ENCODE measurements around the gene SP100. TPM values are rescaled to one million over a fixed set of nuclear protein-coding genes. Genes with fewer than 3 reads are reported as not detected.
"Not testable (repeated sequence)": the region's sequence is repeated elsewhere in the genome, so short reads cannot be mapped to it uniquely, and the experiment has no call there.

The SP100 gene
- total RNA-seq, 1 donor from 2014 or later = 92.6 TPM

DNA sequence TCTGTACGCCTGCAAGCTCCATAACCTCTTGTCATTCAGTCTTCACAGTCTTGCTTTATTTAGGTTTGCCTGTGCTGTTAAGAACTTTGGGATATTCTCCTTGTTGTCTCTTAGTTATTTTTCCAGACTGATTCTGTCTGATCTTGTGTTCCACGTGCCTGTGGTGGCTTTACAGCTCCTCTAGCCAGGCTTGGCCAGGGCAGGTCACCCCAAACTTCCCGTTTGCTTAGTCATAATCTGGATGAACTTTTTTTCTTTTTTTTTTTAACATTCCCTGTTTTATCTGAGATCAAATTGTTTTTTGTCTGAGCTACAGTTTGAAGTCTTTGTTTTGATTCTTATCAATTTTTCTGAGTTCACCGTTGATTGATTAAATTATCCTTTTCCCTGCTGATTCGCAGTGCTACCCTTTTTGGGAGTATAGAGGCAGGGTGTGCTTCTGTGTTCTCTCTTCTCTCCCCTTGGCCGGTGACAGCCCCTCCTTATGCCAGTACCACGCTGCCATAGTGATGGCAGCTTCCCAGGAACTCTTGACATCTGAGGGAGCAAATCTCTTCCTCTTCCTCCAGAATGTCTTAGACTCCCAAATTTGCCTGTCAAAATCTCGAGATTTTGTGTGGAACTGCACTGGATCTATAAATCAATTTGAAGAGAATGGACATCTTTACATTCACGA is 2.5 kb downstream of the SP100 start:
- peak; percentile 57 for DNase-seq (ENCODE audit: low read depth)

DNA sequence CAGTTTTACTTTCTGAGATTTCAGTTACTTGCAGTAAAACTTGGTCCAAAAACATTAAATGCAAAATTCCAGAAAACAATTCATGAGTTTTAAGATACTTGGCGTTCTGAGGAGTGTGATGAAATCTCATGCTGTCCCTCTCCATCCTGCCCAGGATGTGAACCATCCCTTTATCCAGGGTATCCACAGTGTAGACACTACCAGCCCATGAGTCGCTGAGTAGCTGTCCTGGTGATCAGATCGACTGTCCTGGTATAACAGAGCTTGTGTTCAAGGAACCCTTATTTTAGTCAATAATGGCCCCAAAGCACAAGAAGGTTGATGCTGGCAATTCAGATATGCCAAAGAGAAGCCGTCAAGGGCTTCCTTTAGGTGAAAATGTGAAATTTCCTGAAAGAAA is 3.2 kb downstream of the SP100 start:
- DNase-seq (ENCODE audit: low read depth) = no peak

DNA sequence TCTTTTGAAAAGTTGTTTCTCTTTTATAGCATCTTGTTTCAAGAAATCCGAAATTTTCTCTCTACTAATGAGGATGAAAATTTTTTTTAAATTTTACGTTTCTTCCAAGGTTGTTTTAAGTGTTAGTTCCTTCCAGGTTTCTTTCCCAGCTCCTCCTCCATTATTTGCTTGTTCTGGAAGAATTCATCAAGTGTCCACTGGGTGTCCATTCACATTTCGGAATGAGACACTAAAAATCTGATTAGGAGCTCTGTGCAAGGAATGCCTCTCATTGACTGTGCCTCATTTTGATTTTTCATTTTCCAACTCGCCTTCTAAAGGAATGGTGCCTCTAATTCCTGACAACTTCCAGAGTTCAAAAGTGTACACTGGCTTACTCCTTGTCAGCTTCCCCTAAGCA is 6.1 kb downstream of the SP100 start:
- DNase-seq (ENCODE audit: low read depth) = no peak

DNA sequence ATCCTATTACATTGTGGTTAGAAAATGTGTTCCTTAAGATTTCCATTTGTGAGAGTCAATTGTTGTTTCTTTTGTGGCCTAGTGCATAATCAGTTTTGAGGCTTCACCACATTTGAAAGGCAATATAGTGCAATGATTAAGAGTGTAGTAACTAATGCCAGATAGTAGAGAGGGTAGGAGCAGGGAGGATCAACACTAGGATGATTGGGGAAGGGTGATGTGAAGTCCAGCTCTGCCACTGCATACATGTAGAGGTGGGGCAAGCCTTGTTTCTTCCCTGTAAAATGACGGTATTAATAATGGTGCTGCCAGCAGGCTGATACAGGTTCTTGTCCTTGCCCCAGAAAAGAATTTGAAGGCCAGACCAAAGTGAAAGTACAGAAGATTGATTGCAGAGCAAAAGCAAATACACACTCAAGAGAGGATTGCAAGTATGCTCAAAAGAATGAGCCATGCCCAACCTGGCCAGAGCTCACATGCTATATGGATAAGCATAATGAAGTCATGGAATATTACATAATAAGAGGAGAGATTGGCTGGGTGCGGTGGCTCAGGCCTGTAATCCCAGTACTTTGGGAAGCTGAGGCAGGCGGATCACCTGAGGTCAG is 8.0 kb downstream of the SP100 start:
- DNase-seq (ENCODE audit: low read depth) = peak; percentile 43

DNA sequence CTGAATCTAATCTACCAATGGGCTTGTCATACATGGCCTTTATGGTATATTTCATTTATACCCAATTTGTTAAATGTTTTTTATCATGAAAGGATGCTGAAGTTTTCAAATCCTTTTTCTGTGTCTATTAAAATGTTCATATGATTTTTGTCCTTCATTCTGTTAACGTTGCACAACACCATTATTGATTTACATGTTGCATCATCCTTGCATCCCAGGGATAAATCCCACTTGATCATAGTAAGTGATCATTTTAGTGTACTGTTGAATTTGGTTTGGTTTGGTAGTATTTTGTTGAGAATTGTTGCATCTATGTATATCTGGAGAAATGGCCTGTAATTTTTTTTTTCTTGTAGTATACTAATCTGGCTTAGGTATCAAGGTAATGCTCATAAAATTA is 9.4 kb downstream of the SP100 start:
- DNase-seq (ENCODE audit: low read depth) = no peak

DNA sequence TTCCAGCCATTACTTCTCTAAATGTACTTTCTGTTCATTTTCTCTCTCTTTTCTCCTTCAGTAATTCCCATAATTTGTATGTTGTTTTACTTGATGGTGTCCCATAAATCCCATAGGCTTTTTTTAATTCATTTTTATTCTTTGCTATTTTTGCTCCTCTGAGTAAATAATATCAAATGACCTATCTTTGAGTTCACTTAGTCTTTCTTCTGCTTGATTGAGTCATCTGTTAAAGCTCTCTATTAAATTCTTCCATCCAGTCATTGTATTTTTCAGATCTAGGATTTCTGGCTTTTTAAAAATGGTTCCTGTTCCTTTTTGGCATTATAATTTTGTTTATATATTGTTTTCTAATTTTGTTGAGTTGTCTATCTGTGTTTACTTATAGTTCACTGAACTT is 13.5 kb downstream of the SP100 start:
- DNase-seq (ENCODE audit: low read depth) = no peak

DNA sequence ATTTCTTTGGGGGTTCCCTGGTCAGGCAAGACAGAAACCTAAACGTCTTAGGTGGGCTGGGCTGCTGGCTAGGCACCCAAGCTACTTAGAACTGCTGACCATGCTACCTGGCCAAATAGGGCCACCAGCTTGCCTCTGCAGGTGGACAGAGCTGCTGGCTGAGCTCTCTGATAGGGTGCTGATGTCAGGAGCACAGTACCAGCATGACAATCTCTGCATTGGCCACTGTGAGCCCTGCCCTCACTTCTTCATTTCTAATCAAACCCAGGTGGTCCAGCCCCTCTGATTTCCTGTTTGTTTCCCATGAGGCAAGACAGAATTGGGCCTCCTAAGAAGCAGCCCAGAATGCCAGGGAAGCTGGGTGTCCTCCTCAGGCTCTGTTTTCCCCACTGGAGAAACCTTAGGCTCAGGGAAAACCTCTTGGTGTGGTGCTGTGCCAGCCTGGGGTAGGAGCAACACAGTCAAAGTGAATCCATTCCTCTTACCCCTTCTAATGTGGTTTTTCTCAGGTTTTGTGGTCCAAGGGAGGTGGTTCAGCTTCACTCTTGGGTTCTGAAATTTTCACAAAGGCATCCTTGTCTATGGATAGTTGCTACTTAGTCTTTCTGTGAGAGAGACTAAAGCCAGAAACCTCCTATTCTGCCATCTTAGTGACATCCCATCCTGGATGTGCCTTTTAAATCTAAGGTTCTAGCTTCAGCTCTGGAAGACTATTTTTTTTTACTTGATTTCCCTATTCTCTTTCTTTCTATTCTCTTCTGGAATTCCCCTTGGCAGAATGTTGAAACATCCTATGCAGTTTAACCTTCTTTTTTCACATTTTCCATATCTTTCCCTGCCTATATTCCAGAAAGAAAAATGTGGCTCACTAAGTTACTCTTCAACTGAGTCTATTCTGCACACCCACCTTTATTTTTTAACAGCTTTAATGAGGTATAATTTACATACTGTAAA is 15.2 kb downstream of the SP100 start:
- no peak for DNase-seq (ENCODE audit: low read depth)

DNA sequence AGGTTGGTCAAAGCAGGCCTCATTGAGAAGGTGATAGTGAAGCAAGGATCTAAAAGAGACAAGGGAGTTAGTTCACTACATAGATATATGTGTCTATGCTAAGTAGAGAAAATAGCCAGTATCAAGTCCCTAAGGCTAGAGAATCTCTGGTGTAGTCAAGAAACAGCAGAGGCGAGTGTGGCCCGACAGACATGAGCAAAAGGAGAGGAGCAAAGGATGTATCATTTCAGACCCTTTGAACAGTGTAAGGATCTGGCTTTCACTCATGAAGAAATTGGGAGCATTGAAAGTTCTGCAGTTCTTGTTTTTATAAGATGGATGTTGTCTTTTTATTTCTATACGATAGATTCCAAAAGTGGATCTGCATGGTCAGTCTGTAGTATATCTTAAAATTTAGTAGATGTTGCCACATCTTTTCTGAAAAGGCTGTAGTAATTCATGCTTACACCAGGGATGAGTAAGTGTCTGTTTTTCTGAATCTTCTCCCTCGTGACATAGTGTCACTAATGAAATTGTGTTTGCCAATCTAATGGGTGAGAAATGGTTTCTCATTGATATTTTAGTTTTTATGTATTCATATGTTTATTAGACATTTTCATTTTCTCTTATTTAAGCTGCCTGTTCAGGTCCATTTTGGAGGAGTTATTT is 18.8 kb downstream of the SP100 start:
- DNase-seq (ENCODE audit: low read depth) = no peak

DNA sequence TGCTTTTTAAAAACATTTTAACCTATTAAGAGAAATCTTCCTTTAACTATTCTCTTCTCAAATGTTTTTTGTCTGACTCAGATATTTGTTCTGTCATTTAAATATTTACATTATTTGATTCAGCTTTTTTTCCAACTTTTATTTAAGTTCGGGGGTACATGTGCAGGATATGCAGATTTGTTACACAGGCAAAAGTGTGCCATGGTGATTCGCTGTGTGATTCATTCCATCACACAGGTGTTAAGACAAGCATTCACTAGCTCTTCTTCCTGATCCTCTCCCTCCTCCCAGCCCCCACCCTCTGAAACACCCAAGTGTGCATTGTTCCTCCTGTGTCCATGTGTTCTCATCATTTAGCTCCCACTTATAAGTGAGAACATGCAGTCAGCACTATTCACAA is 19.4 kb downstream of the SP100 start:
- DNase-seq (ENCODE audit: low read depth) = no peak

DNA sequence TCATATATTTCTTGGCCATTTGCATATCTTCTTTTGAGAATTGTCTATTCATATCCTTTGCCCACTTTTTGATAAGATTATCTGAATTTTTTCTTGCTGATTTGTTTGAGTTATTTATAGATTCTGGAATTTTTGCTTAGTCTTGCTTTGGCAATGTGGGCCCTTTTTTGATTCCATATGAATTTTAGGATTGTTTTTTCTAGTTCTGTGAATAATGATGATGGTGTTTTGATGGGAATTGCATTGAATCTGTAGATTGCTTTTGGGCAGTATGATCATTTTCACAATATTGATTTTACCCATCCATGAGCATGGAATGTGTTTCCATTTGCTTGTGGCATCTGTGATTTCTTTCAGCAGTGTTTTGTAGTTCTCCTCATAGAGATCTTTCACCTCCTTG is 23.1 kb downstream of the SP100 start:
- not testable (repeated sequence) for DNase-seq (ENCODE audit: low read depth)

DNA sequence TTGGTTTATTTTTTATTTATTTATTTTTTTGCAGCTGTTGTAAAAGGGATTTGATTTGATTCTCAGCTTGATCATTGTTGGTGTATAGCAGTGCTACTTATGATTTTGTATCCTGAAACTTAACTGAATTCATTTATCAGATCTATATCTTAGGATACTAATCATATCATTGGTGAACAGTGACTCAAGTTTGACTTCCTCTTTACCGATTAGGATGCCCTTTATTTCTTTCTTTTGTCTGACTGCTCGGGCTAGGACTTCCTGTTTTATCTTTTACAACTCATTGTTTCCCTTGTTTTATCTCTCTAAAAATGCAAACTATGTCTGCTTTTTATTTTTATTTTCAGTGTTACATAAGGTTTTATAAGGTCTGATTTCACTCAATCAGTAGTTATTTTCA is 23.6 kb downstream of the SP100 start:
- DNase-seq (ENCODE audit: low read depth) = no peak

DNA sequence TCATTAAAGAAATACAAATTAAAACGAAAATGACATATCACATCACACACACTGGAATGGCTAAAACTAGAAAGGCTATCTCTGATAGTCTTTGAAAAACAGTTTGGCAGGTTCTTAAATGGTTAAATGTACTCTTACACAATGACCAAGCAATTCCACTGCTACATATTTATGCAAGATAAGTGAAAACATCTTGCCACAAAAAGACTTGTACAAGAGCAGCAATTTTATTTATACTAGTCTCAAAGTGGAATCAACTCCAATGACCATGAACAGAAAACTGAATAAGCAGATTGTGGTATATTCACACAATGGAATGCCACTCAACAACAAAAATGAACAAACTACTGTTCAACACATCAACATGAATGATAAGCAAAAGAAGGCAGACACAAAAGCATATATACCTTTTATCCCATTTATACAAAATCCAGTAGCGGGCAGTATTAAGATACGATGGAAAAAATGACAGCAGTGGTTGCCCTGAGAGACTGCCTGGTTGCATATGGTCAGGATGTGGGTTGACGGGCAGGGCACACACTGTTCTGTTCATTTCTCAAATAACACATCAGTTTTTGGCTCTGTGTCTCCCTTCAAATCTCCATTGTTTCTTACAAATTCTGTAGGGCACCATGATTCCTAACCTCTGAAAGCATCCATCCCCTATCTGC is 25.4 kb downstream of the SP100 start:
- peak; percentile 19 for DNase-seq (ENCODE audit: low read depth)

DNA sequence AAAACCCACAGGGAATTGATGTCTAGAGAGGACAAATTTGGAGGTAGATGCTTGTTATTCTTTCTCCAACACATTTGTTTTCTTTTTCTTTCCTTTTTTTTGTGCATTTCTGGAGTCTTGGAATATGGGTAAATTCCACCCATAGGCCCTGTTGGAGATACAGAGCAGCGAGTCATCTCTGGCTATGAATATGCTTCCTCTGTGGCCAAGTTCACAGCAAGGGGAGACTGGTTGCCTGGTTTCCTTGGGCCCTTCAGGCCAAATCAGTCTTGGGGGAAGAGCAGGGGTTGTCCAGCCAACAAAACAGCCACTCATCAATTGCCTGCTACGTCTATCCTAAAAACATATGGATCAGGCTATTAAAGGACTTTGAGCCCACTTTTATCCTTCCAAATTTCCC is 27.5 kb downstream of the SP100 start:
- peak; percentile 11 for DNase-seq (ENCODE audit: low read depth)

DNA sequence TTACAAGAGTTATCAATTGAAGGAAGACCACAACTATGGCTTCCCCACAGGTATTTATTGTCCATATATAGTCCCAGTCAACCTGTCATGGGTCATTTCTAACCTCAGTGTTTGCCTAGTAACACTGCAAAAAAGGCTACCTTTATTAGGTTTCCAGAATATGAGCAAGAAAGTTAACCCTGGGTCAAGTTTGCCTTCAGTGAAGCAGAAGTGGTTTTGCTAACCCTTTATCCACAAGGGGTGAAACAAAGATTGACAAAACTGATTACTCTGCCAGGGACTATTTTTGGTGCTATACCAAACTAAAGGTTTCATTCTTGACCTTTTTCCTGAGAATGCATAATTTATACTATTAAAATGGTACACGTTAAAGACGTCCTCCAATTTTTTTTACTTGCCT is 28.8 kb downstream of the SP100 start:
- DNase-seq (ENCODE audit: low read depth) = no peak

DNA sequence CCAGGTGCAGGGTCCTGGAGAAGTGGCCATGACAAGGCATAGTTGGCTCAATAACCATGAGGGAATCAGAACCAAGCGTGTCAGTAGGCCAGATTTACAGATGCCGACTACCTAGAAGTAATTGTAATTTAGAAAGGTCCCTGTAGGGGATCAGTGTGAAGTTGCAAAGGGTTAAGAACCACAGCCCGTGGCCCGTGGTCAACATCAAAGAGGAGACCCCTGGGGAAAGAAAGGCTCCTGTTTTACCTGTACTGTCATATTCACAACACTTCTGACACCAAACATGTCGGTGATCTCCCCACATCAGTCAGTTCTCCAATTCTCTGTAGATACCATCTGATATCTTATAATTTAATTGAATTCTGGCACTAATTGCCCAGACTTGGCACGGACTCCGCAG is 31.0 kb downstream of the SP100 start:
- DNase-seq (ENCODE audit: low read depth) = no peak

DNA sequence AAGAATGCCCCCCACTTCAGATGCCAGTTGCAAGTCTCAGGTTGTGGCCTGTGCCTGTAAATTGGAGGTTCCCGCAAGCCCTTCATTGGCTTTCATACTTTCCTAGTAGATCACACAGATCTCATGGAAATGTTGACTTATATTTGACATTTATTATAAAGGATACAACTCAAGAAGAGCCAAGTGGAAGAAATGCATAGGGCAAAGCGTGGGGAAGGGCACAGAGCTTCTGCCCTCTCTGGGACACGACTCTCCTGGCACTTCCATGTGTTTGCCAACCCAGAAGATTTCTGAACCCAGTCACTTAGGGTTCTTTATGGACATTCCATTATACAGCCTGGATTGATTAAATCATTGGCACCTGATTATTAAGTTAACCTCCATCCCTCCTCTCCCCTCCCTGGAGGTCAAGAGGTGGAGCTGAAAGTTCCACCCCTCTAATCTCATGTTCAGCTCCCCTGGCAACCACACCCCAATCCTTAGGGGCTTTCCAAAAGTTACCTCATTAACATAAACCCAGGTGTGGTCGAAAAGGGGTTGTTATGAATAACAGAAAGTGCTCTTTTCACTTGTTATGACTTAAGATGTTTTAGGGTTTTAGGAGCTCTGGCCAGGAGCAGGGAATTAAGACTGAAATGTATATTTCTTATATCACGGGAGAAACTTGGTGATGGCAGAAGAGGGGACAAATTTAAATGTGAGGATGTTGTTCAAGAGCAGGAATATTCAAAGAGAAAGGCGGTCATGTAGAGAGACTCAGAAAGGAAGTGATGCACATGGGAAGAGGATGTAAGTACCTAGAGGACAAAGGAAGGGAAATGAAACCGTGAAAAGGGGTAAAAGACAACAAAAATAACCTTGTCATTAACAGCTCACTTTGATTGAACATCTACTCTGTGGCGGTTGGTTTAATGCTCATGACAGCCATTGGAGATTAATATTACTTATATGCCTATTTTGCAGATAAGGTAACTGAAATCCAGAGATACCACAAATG is 31.8 kb downstream of the SP100 start:
- no peak for DNase-seq (ENCODE audit: low read depth)

DNA sequence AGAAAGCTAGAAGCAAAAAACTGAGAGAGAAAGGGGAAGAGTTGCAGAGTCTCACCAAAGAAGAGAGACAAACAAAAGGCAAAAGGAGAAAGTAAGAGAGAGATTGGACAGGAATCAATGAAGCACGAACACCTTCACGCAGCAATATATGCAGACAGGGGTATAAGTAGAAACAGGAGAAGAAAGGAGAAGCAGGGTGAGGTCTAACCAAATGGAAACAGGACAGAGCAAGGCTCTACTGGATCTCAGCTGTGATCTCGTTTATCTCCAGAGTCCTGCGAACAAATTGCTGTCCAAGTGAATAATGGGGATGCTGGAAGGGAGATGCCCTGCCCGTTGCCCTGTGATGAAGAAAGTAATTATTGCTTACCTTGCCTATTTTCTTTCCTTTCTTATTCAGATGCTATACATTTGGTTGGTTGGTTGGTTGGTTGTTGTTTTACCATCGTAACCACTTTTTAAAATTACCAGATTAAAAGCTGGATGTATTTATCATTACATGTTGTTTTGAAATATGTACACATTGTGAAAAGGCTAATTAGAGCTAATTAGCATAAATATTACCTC is 34.0 kb downstream of the SP100 start:
- DNase-seq (ENCODE audit: low read depth) = no peak

DNA sequence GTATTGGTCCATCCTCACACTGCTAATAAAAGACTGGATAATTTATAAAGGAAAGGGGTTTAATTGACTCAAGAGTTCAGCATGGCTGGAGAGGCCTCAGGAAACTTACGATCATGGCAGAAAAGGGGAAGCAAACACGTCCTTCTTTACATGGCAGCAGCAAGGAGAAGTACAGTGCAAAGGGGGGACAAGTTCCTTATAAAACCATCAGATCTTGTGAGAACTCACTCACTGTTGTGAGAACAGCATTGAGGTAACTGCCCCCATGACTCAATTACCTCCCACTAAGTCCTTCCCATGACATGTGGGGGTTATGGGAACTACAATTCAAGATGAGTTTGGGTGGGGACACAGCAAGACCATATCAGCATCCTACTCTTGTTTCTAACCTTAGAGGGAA is 37.0 kb downstream of the SP100 start:
- no peak for DNase-seq (ENCODE audit: low read depth)

DNA sequence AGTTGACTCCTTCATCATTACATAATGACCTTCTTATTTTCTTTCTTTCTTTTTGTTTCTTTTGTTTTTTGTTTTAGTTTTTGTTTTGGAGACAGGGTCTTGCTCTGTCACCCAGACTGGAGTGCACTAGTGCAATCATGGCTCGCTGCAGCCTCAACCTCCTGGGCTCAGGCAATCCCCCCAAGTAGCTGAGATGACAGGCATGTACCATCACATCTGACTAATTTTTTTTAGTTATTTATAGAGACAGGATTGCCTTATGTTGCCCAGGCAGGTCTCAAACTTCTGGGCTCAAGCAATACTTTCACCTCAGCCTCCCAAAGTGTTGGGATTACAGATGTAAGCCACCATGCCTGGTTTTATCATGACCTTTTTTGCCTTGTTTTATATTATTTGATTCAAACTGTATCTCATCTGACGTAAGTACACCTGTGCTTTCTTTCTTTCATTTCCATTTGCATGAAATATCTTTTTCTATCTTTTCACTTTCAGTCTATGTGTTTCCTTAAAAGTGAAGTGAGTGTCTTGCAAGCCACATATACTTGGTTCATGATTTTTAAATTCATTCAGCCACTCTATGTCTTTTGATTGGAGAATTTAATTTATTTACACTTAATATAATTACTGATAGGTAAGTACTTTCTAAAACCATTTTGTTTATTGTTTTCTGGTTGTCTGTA is 39.1 kb downstream of the SP100 start:
- no peak for DNase-seq (ENCODE audit: low read depth)
